Ishikawa (cell line): Measurements from ENCODE around the gene DDAH1.

Experiments
- CEBPB ChIP-seq: IDR thresholded peaks from 2 replicates; pipeline ENCODE4 v1.6.1; 2012
- CREB1 ChIP-seq: IDR thresholded peaks from 2 replicates; pipeline ENCODE4 v1.6.1; 2012; ENCODE audit warnings: low read depth
- EGR1 ChIP-seq: IDR thresholded peaks from 2 replicates; pipeline ENCODE4 v1.6.1; 2012
- EP300 ChIP-seq: IDR thresholded peaks from 2 replicates; pipeline ENCODE4 v1.6.1; 2012; ENCODE audit warnings: borderline replicate concordance
- FOXM1 ChIP-seq: IDR thresholded peaks from 2 replicates; pipeline ENCODE4 v1.6.1; 2012; ENCODE audit warnings: low read depth, borderline replicate concordance
- MAX ChIP-seq: IDR thresholded peaks from 2 replicates; pipeline ENCODE4 v1.6.1; 2012
- RAD21 ChIP-seq: IDR thresholded peaks from 2 replicates; pipeline ENCODE4 v1.6.1; 2012; ENCODE audit warnings: low read depth
- REST ChIP-seq: IDR thresholded peaks from 2 replicates; pipeline ENCODE4 v1.6.1; 2012; ENCODE audit warnings: low read depth, mild to moderate bottlenecking
- TAF1 ChIP-seq: IDR thresholded peaks from 2 replicates; pipeline ENCODE4 v1.6.1; 2012; ENCODE audit warnings: low read depth, mild to moderate bottlenecking
- TCF12 ChIP-seq: IDR thresholded peaks from 2 replicates; pipeline ENCODE4 v1.6.1; 2012; ENCODE audit warnings: low read depth
- USF1 ChIP-seq: IDR thresholded peaks from 2 replicates; pipeline ENCODE4 v1.6.1; 2012

- TF ChIP-seq FOXM1 (no peak), RAD21 (no peak), MAX (no peak), EGR1 (no peak), CREB1 (no peak), EP300 (no peak), USF1 (no peak), TCF12 (no peak), REST (no peak), TAF1 (no peak), CEBPB (no peak)
These were observed 164.8 kb downstream of the DDAH1 start for GRCh38 chr1:85300140-85300539.
